H9 (cell line): ENCODE data around the gene ELF5. TPM values are rescaled to one million over a fixed set of nuclear protein-coding genes. Genes with fewer than 3 reads are reported as not detected.

ENCODE experiments used
- DNase-seq: peaks from one replicate; pipeline ENCODE4 v3.0.0-alpha.2; 2017
- H2AFZ ChIP-seq: one replicate; pipeline ENCODE4 v1.6.1; 2013; ENCODE audit warnings: mild to moderate bottlenecking, low read length, control low read depth, moderate library complexity
- H2AK5ac ChIP-seq: 2 replicates; pipeline ENCODE4 v1.6.1; 2013; ENCODE audit warnings: low read length, control low read depth, mixed read lengths; ENCODE audit not compliant: insufficient read length
- H2BK120ac ChIP-seq: one replicate; pipeline ENCODE4 v1.6.1; 2013; ENCODE audit warnings: low read depth, mild to moderate bottlenecking, low read length, control low read depth, inconsistent platforms; ENCODE audit not compliant: poor library complexity, severe bottlenecking
- H2BK12ac ChIP-seq: 2 replicates; pipeline ENCODE4 v1.6.1; 2013; ENCODE audit warnings: low read length, control low read depth, mixed read lengths, low read depth; ENCODE audit not compliant: insufficient read length
- H2BK15ac ChIP-seq: 2 replicates; pipeline ENCODE4 v1.6.1; 2013; ENCODE audit warnings: low read depth, low read length, control low read depth
- H2BK20ac ChIP-seq: one replicate; pipeline ENCODE4 v1.6.1; 2013; ENCODE audit warnings: low read depth, mild to moderate bottlenecking, low read length, control low read depth, inconsistent platforms; ENCODE audit not compliant: poor library complexity, severe bottlenecking
- H2BK5ac ChIP-seq: 2 replicates; pipeline ENCODE4 v1.6.1; 2013; ENCODE audit warnings: low read length, control low read depth, mixed read lengths; ENCODE audit not compliant: insufficient read length
- H3K14ac ChIP-seq: 2 replicates; pipeline ENCODE4 v1.6.1; 2013; ENCODE audit warnings: low read length, control low read depth; ENCODE audit not compliant: insufficient read depth
- H3K18ac ChIP-seq: 2 replicates; pipeline ENCODE4 v1.6.1; 2013; ENCODE audit warnings: low read depth, mild to moderate bottlenecking, mixed read lengths, low read length, control low read depth; ENCODE audit not compliant: insufficient read length
- H3K23ac ChIP-seq: 2 replicates; pipeline ENCODE4 v1.6.1; 2013; ENCODE audit warnings: low read length, control low read depth, mixed read lengths, low read depth; ENCODE audit not compliant: insufficient read length
- H3K23me2 ChIP-seq: 2 replicates; pipeline ENCODE4 v1.6.1; 2013; ENCODE audit warnings: low read depth, mild to moderate bottlenecking, mixed read lengths, low read length, control low read depth; ENCODE audit not compliant: insufficient read length, poor library complexity, severe bottlenecking
- H3K27ac ChIP-seq: 2 replicates; pipeline ENCODE4 v1.5.1; 2013; ENCODE audit warnings: low read length, control low read depth, mixed read lengths, low read depth; ENCODE audit not compliant: insufficient read length
- H3K27me3 ChIP-seq: 2 replicates; pipeline ENCODE4 v1.6.1; 2013; ENCODE audit warnings: low read length, control low read depth, inconsistent platforms; ENCODE audit not compliant: insufficient read depth
- H3K4ac ChIP-seq: 2 replicates; pipeline ENCODE4 v1.6.1; 2013; ENCODE audit warnings: low read depth, mild to moderate bottlenecking, control low read depth, inconsistent platforms, low read length, moderate library complexity
- H3K4me1 ChIP-seq: 2 replicates; pipeline ENCODE4 v1.6.1; 2013; ENCODE audit warnings: low read length, control low read depth, inconsistent platforms; ENCODE audit not compliant: insufficient read depth
- H3K4me2 ChIP-seq: 2 replicates; pipeline ENCODE4 v1.6.1; 2013; ENCODE audit warnings: low read length, control low read depth, mixed read lengths; ENCODE audit not compliant: insufficient read length, insufficient read depth
- H3K56ac ChIP-seq: 2 replicates; pipeline ENCODE4 v1.6.1; 2013; ENCODE audit warnings: low read depth, mild to moderate bottlenecking, mixed read lengths, low read length, control low read depth; ENCODE audit not compliant: insufficient read length
- H3K79me1 ChIP-seq: 2 replicates; pipeline ENCODE4 v1.6.1; 2013; ENCODE audit warnings: low read depth, mild to moderate bottlenecking, moderate library complexity, low read length, control low read depth, inconsistent platforms; ENCODE audit not compliant: insufficient read depth, poor library complexity, severe bottlenecking
- H3K79me2 ChIP-seq: 2 replicates; pipeline ENCODE4 v1.6.1; 2013; ENCODE audit warnings: low read length, control low read depth, inconsistent platforms; ENCODE audit not compliant: insufficient read depth
- H3K9ac ChIP-seq: 2 replicates; pipeline ENCODE4 v1.6.1; 2013; ENCODE audit warnings: low read length, control low read depth, mixed read lengths; ENCODE audit not compliant: insufficient read length; ENCODE audit errors: extremely low read depth
- H3K9me3 ChIP-seq: one replicate; pipeline ENCODE4 v1.6.1; 2013; ENCODE audit warnings: low read depth, low read length, inconsistent platforms; ENCODE audit not compliant: control insufficient read depth
- H3T11ph ChIP-seq: one replicate; pipeline ENCODE4 v1.6.1; 2013; ENCODE audit warnings: mild to moderate bottlenecking, low read length, control low read depth, inconsistent platforms
- H4K20me1 ChIP-seq: one replicate; pipeline ENCODE4 v1.6.1; 2013; ENCODE audit not compliant: control insufficient read depth, insufficient read length, insufficient read depth
- H4K5ac ChIP-seq: 2 replicates; pipeline ENCODE4 v1.6.1; 2013; ENCODE audit warnings: low read depth, mild to moderate bottlenecking, mixed read lengths, low read length, control low read depth; ENCODE audit not compliant: insufficient read length
- H4K8ac ChIP-seq: replicated peaks from 2 replicates; pipeline ENCODE4 v1.6.1; 2013; ENCODE audit warnings: low read length, control low read depth, mixed read lengths, low read depth; ENCODE audit not compliant: insufficient read length
- H4K91ac ChIP-seq: 2 replicates; pipeline ENCODE4 v1.6.1; 2013; ENCODE audit warnings: low read depth, mild to moderate bottlenecking, moderate library complexity, mixed read lengths, low read length, control low read depth; ENCODE audit not compliant: insufficient read length
- H3K27ac Mint-ChIP-seq, 3 experiments: 2 replicates in 2 of 3; 3 replicates in 1 of 3; pipeline ENCODE4 v1.8.0; 2020 to 2021; ENCODE audit warnings: mixed read lengths in 3 of 3, mild to moderate bottlenecking in 1 of 3, moderate library complexity in 1 of 3
- H3K27me3 Mint-ChIP-seq: 2 replicates; pipeline ENCODE4 v1.8.0; 2021; ENCODE audit warnings: low read depth, mild to moderate bottlenecking, moderate library complexity, mixed read lengths
- H3K36me3 Mint-ChIP-seq, 3 experiments: 2 replicates in 2 of 3; 3 replicates in 1 of 3; pipeline ENCODE4 v1.8.0; 2020 to 2021; ENCODE audit warnings: low read depth in 3 of 3, mixed read lengths in 3 of 3; ENCODE audit not compliant: insufficient read depth in 1 of 3
- H3K4me1 Mint-ChIP-seq, 2 experiments: 2 replicates each; pipeline ENCODE4 v1.8.0; 2020; ENCODE audit warnings: mixed read lengths in 2 of 2
- H3K4me3 Mint-ChIP-seq, 2 experiments: 2 replicates in 1 of 2; 3 replicates in 1 of 2; pipeline ENCODE4 v1.8.0; 2020 to 2021; ENCODE audit warnings: mild to moderate bottlenecking in 2 of 2, mixed read lengths in 2 of 2, moderate library complexity in 1 of 2
- H3K9me3 Mint-ChIP-seq, 2 experiments: 2 replicates in 1 of 2; 3 replicates in 1 of 2; pipeline ENCODE4 v1.8.0; 2020; ENCODE audit warnings: mild to moderate bottlenecking in 2 of 2, mixed read lengths in 2 of 2, moderate library complexity in 1 of 2
- WGBS: extraction: QIAGEN DNeasy Blood & Tissue Kit; methylation state at CpG from one replicate; pipeline ENCODE4 v1.1.7; 2013; ENCODE audit warnings: missing lambda C conversion rate, low lambda C conversion rate, mixed read lengths; ENCODE audit not compliant: insufficient read length; ENCODE audit errors: extremely low coverage; 5-methylcytosine and 5-hydroxymethylcytosine counted together
- total RNA-seq: library from RNA; stranded (reverse); gene quantifications from 2 replicates; pipeline ENCODE4 v1.2.1, GENCODE V29; 2021
- TF ChIP-seq, protein P1 (sequence below): fragments of 200-600 bp; sonication (generic); conservative IDR thresholded peaks from 3 replicates; pipeline ENCODE4 v1.8.0; 2021; ENCODE audit warnings: antibody characterized with exemption, mild to moderate bottlenecking

Gene ELF5
- total RNA-seq, 1 experiment from 2014 or later = not detected

- Histone ChIP-seq H3K18ac (no peak overlapping the region), H2BK5ac (no peak overlapping the region), H2BK12ac (no peak overlapping the region), H3K4me1 (no peaks in the 10 kb centered on the region), H3K23me2 (no peaks in the 10 kb centered on the region), H2BK15ac (no peak overlapping the region), H3K79me2 (no peaks in the 10 kb centered on the region), H3K9me3 (no peaks in the 10 kb centered on the region), H3K23ac (no peak overlapping the region), H4K5ac (no peak overlapping the region), H3K79me1 (no peaks in the 10 kb centered on the region), H2AFZ (no peak overlapping the region), H4K8ac (no peak overlapping the region), H4K91ac (no peak overlapping the region), H2BK120ac (no peak overlapping the region), H3K9ac (no peak overlapping the region), H2BK20ac (no peak overlapping the region), H4K20me1 (peaks cover 2% of the 10 kb centered on the region), H3K4me2 (no peak overlapping the region), H3K14ac (no peak overlapping the region), H3K56ac (no peak overlapping the region), H3K27me3 (no peaks in the 10 kb centered on the region), H2AK5ac (no peak overlapping the region), H3K4ac (no peak overlapping the region), H3K27ac (no peak overlapping the region), H3T11ph (no peak overlapping the region)
- Mint-ChIP-seq H3K27ac (no peak overlapping the region), H3K9me3 (no peaks in the 10 kb centered on the region), H3K27me3 (no peaks in the 10 kb centered on the region), H3K36me3 (peaks cover 0 to 69% (median 21%) of the 10 kb centered on the region in 3 experiments; a peak in 4 of 7 replicates), H3K4me1 (peaks cover 8 to 10% of the 10 kb centered on the region in 2 experiments), H3K4me3 (no peak overlapping the region)
- WGBS = no CpG with 5 or more reads among the region's 4 CpGs
- TF ChIP-seq, protein P1, sequence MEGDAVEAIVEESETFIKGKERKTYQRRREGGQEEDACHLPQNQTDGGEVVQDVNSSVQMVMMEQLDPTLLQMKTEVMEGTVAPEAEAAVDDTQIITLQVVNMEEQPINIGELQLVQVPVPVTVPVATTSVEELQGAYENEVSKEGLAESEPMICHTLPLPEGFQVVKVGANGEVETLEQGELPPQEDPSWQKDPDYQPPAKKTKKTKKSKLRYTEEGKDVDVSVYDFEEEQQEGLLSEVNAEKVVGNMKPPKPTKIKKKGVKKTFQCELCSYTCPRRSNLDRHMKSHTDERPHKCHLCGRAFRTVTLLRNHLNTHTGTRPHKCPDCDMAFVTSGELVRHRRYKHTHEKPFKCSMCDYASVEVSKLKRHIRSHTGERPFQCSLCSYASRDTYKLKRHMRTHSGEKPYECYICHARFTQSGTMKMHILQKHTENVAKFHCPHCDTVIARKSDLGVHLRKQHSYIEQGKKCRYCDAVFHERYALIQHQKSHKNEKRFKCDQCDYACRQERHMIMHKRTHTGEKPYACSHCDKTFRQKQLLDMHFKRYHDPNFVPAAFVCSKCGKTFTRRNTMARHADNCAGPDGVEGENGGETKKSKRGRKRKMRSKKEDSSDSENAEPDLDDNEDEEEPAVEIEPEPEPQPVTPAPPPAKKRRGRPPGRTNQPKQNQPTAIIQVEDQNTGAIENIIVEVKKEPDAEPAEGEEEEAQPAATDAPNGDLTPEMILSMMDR = no peak
- DNase-seq = no peak
These were observed 53.3 kb downstream of the ELF5 start for GRCh38 chr11:34460278-34460677.
